ENCODE data around the gene PLA2G12A. TPM values are rescaled to one million over a fixed set of nuclear protein-coding genes. Genes with fewer than 3 reads are reported as not detected.

Gene PLA2G12A
- total RNA-seq, 1 experiment from 2014 or later = 47.3 TPM

GRCh38 chr4:109718759-109719158 is 11.1 kb downstream of the PLA2G12A start:
- no peak overlapping the region for H3K4ac ChIP-seq (ENCODE audit: low read depth, low read length)
- no peaks in the 10 kb centered on the region for H3K9me3 Mint-ChIP-seq
- H2AFZ ChIP-seq (ENCODE audit: low read length) = no peak overlapping the region
- no peak overlapping the region for H3T11ph ChIP-seq (ENCODE audit: low read length)
- H3K27ac ChIP-seq (ENCODE audit: insufficient read length, low read depth, low read length) = no peak overlapping the region
- H3K27me3 ChIP-seq (ENCODE audit: insufficient read depth, low read length) = no peaks in the 10 kb centered on the region
- H3K56ac ChIP-seq (ENCODE audit: insufficient read length, low read depth, low read length) = no peak overlapping the region
- H3K4me1 Mint-ChIP-seq = no peaks in the 10 kb centered on the region
- H3K23me2 ChIP-seq (ENCODE audit: insufficient read length, low read depth, low read length, poor library complexity, severe bottlenecking) = no peaks in the 10 kb centered on the region
- no peak for TF ChIP-seq CTCF (conservative IDR thresholded peaks at IDR 0.05)
- no peak overlapping the region for H2BK15ac ChIP-seq (ENCODE audit: low read depth, low read length)
- DNase-seq = no peak
- H3K9ac ChIP-seq (ENCODE audit: extremely low read depth, insufficient read length, low read length) = no peak overlapping the region
- no peaks in the 10 kb centered on the region for H3K27me3 Mint-ChIP-seq (ENCODE audit: low read depth)
- H3K4me3 Mint-ChIP-seq = no peak overlapping the region
- H3K4me1 ChIP-seq (ENCODE audit: insufficient read depth, low read length) = no peaks in the 10 kb centered on the region
- no peak overlapping the region for H3K14ac ChIP-seq (ENCODE audit: insufficient read depth, low read length)
- H2BK120ac ChIP-seq (ENCODE audit: low read depth, low read length, poor library complexity, severe bottlenecking) = no peak overlapping the region
- no peak overlapping the region for H4K8ac ChIP-seq (replicated peaks; ENCODE audit: insufficient read length, low read depth, low read length)
- no peak overlapping the region for H3K4me2 ChIP-seq (ENCODE audit: insufficient read depth, insufficient read length, low read length)
- no peaks in the 10 kb centered on the region for H3K9me3 ChIP-seq (ENCODE audit: control insufficient read depth, low read depth, low read length)
- H2AK5ac ChIP-seq (ENCODE audit: insufficient read length, low read length) = no peak overlapping the region
- no peak overlapping the region for H3K18ac ChIP-seq (ENCODE audit: insufficient read length, low read depth, low read length)
- no peak overlapping the region for H4K5ac ChIP-seq (ENCODE audit: insufficient read length, low read depth, low read length)
- H2BK5ac ChIP-seq (ENCODE audit: insufficient read length, low read length) = no peak overlapping the region
- whole genome bisulfite sequencing (ENCODE audit: extremely low coverage, insufficient read length, low lambda C conversion rate) = no CpG with 5 or more reads among the region's 1 CpG
- H3K23ac ChIP-seq (ENCODE audit: insufficient read length, low read depth, low read length) = no peak overlapping the region
- no peak overlapping the region for H2BK20ac ChIP-seq (ENCODE audit: low read depth, low read length, poor library complexity, severe bottlenecking)
- no peak overlapping the region for H3K27ac Mint-ChIP-seq
- H4K20me1 ChIP-seq (ENCODE audit: control insufficient read depth, insufficient read depth, insufficient read length) = no peaks in the 10 kb centered on the region
- peaks cover 13 to 41% (median 40%) of the 10 kb centered on the region in 3 experiments; a peak in 6 of 7 replicates for H3K36me3 Mint-ChIP-seq (ENCODE audit: insufficient read depth in 1 of 3, low read depth in 3 of 3)
- peaks cover 2% of the 10 kb centered on the region for H3K79me1 ChIP-seq (ENCODE audit: insufficient read depth, low read depth, low read length, poor library complexity, severe bottlenecking)
- no peak overlapping the region for H4K91ac ChIP-seq (ENCODE audit: insufficient read length, low read depth, low read length)
- no peak overlapping the region for H2BK12ac ChIP-seq (ENCODE audit: insufficient read length, low read depth, low read length)
- peaks cover 8% of the 10 kb centered on the region; the same call in 1 of the 2 replicates for H3K79me2 ChIP-seq (ENCODE audit: insufficient read depth, low read length)

All from H9 (cell line).